Measurements from ENCODE around the gene UMODL1. TPM values are rescaled to one million over a fixed set of nuclear protein-coding genes. Genes with fewer than 3 reads are reported as not detected.

Gene UMODL1
- total RNA-seq, 1 donor from 2014 or later: not detected

GRCh38 chr21:42083361-42083690 lies 12.2 kb downstream of the UMODL1 start:
- no peak overlapping the region for H3K4me3 ChIP-seq (ENCODE audit: low read length in 3 of 3)
- H3K27ac ChIP-seq (ENCODE audit: low read depth, low read length): no peak overlapping the region
- H3K27me3 ChIP-seq (ENCODE audit: control insufficient read depth in 3 of 3, insufficient read depth in 3 of 3, low read length in 3 of 3): peaks cover 0 to 10% (median 9%) of the 10 kb centered on the region in 3 donors
- no peaks in the 10 kb centered on the region for H3K9me3 ChIP-seq (ENCODE audit: control insufficient read depth in 3 of 3, low read length in 3 of 3)
- no peak overlapping the region for H3K9ac ChIP-seq (ENCODE audit: low read depth in 1 of 3, low read length in 3 of 3)
- H3K36me3 ChIP-seq (ENCODE audit: control insufficient read depth in 3 of 3, insufficient read depth in 3 of 3, low read length in 3 of 3): no peaks in the 10 kb centered on the region
- peaks cover 4 to 14% (median 6%) of the 10 kb centered on the region in 3 donors for H3K4me1 ChIP-seq (ENCODE audit: control insufficient read depth in 3 of 3, insufficient read depth in 3 of 3, low read length in 3 of 3)

DNA sequence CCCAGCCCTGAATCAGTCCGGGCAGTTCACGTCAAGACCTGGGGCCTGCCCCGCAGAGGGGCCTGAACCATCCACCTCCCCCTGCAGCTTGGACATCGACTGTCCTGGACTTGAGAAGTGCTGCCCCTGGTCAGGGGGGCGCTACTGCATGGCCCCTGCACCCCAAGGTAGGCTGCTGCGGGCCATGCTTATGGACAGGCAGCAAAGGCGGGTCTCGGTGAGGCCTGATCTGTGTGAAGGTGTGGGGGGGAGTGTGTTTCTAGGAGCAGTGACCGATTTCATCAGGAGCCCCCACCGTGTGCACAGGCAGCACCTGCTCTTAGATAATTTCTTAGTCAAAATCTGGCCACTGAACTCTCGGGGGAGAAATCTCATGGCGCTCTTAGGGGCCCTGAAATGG lies 13.0 kb downstream of the UMODL1 start:
- Histone ChIP-seq H3K27ac (ENCODE audit: low read depth, low read length) (no peak overlapping the region), H3K4me3 (ENCODE audit: low read length in 3 of 3) (no peak overlapping the region), H3K36me3 (ENCODE audit: control insufficient read depth in 3 of 3, insufficient read depth in 3 of 3, low read length in 3 of 3) (no peaks in the 10 kb centered on the region), H3K9me3 (ENCODE audit: control insufficient read depth in 3 of 3, low read length in 3 of 3) (no peaks in the 10 kb centered on the region), H3K9ac (ENCODE audit: low read depth in 1 of 3, low read length in 3 of 3) (no peak overlapping the region), H3K4me1 (ENCODE audit: control insufficient read depth in 3 of 3, insufficient read depth in 3 of 3, low read length in 3 of 3) (peaks cover 4 to 14% (median 6%) of the 10 kb centered on the region in 3 donors), H3K27me3 (ENCODE audit: control insufficient read depth in 3 of 3, insufficient read depth in 3 of 3, low read length in 3 of 3) (peaks cover 0 to 10% (median 9%) of the 10 kb centered on the region in 3 donors)

GRCh38 chr21:42085246-42086077 lies 14.3 kb downstream of the UMODL1 start:
- Histone ChIP-seq H3K9ac (ENCODE audit: low read depth in 1 of 3, low read length in 3 of 3) (no peak overlapping the region), H3K36me3 (ENCODE audit: control insufficient read depth in 3 of 3, insufficient read depth in 3 of 3, low read length in 3 of 3) (no peaks in the 10 kb centered on the region), H3K4me1 (ENCODE audit: control insufficient read depth in 3 of 3, insufficient read depth in 3 of 3, low read length in 3 of 3) (peaks cover 2 to 8% (median 6%) of the 10 kb centered on the region in 3 donors), H3K27me3 (ENCODE audit: control insufficient read depth in 3 of 3, insufficient read depth in 3 of 3, low read length in 3 of 3) (peaks cover 0 to 15% (median 6%) of the 10 kb centered on the region in 3 donors), H3K27ac (ENCODE audit: low read depth, low read length) (no peak overlapping the region), H3K9me3 (ENCODE audit: control insufficient read depth in 3 of 3, low read length in 3 of 3) (no peaks in the 10 kb centered on the region), H3K4me3 (ENCODE audit: low read length in 3 of 3) (no peak overlapping the region)

GRCh38 chr21:42086969-42087368 lies 15.9 kb downstream of the UMODL1 start:
- no peak overlapping the region for H3K9ac ChIP-seq (ENCODE audit: low read depth in 1 of 3, low read length in 3 of 3)
- peaks cover 0 to 2% (median 0%) of the 10 kb centered on the region in 3 donors for H3K4me1 ChIP-seq (ENCODE audit: control insufficient read depth in 3 of 3, insufficient read depth in 3 of 3, low read length in 3 of 3)
- H3K4me3 ChIP-seq (ENCODE audit: low read length in 3 of 3): no peak overlapping the region
- H3K27me3 ChIP-seq (ENCODE audit: control insufficient read depth in 3 of 3, insufficient read depth in 3 of 3, low read length in 3 of 3): peaks cover 3 to 23% (median 10%) of the 10 kb centered on the region in 3 donors
- no peaks in the 10 kb centered on the region for H3K9me3 ChIP-seq (ENCODE audit: control insufficient read depth in 3 of 3, low read length in 3 of 3)
- H3K27ac ChIP-seq (ENCODE audit: low read depth, low read length): no peak overlapping the region
- H3K36me3 ChIP-seq (ENCODE audit: control insufficient read depth in 3 of 3, insufficient read depth in 3 of 3, low read length in 3 of 3): no peaks in the 10 kb centered on the region

DNA sequence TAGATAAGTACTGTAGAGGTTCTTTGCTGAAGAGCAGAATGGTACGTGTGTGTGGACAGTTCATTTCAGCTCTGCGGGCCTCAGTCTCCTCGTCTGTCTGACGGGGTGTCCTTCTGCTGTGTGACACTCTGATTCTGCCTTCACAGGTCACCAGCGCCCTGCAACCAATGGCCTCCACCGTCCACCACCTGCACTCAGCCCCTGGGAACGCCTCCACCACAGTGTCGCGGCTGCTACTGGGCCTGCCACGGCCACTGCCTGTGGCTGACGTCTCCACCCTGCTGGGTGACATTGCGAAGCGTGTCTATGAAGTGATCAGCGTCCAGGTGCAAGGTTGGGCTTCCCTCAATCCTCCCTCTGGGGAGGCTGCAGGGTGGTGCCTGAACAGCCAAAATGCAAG lies 17.0 kb downstream of the UMODL1 start:
- no peak overlapping the region for H3K27ac ChIP-seq (ENCODE audit: low read depth, low read length)
- no peak overlapping the region for H3K9ac ChIP-seq (ENCODE audit: low read depth in 1 of 3, low read length in 3 of 3)
- peaks cover 0 to 2% (median 0%) of the 10 kb centered on the region in 3 donors for H3K4me1 ChIP-seq (ENCODE audit: control insufficient read depth in 3 of 3, insufficient read depth in 3 of 3, low read length in 3 of 3)
- H3K36me3 ChIP-seq (ENCODE audit: control insufficient read depth in 3 of 3, insufficient read depth in 3 of 3, low read length in 3 of 3): no peaks in the 10 kb centered on the region
- H3K27me3 ChIP-seq (ENCODE audit: control insufficient read depth in 3 of 3, insufficient read depth in 3 of 3, low read length in 3 of 3): peaks cover 5 to 17% (median 10%) of the 10 kb centered on the region in 3 donors
- no peaks in the 10 kb centered on the region for H3K9me3 ChIP-seq (ENCODE audit: control insufficient read depth in 3 of 3, low read length in 3 of 3)
- H3K4me3 ChIP-seq (ENCODE audit: low read length in 3 of 3): no peak overlapping the region

GRCh38 chr21:42088658-42089057 lies 17.5 kb downstream of the UMODL1 start:
- Histone ChIP-seq H3K27me3 (ENCODE audit: control insufficient read depth in 3 of 3, insufficient read depth in 3 of 3, low read length in 3 of 3) (peaks cover 5 to 15% (median 11%) of the 10 kb centered on the region in 3 donors), H3K9ac (ENCODE audit: low read depth in 1 of 3, low read length in 3 of 3) (no peak overlapping the region), H3K9me3 (ENCODE audit: control insufficient read depth in 3 of 3, low read length in 3 of 3) (no peaks in the 10 kb centered on the region), H3K4me1 (ENCODE audit: control insufficient read depth in 3 of 3, insufficient read depth in 3 of 3, low read length in 3 of 3) (peaks cover 2 to 4% (median 4%) of the 10 kb centered on the region in 3 donors), H3K4me3 (ENCODE audit: low read length in 3 of 3) (no peak overlapping the region), H3K36me3 (ENCODE audit: control insufficient read depth in 3 of 3, insufficient read depth in 3 of 3, low read length in 3 of 3) (no peaks in the 10 kb centered on the region), H3K27ac (ENCODE audit: low read depth, low read length) (no peak overlapping the region)

GRCh38 chr21:42089093-42089631 lies 18.0 kb downstream of the UMODL1 start:
- Histone ChIP-seq H3K4me1 (ENCODE audit: control insufficient read depth in 3 of 3, insufficient read depth in 3 of 3, low read length in 3 of 3) (peaks cover 7 to 9% (median 8%) of the 10 kb centered on the region in 3 donors), H3K27ac (ENCODE audit: low read depth, low read length) (no peak overlapping the region), H3K36me3 (ENCODE audit: control insufficient read depth in 3 of 3, insufficient read depth in 3 of 3, low read length in 3 of 3) (no peaks in the 10 kb centered on the region), H3K4me3 (ENCODE audit: low read length in 3 of 3) (no peak overlapping the region), H3K9ac (ENCODE audit: low read depth in 1 of 3, low read length in 3 of 3) (no peak overlapping the region), H3K9me3 (ENCODE audit: control insufficient read depth in 3 of 3, low read length in 3 of 3) (no peaks in the 10 kb centered on the region), H3K27me3 (ENCODE audit: control insufficient read depth in 3 of 3, insufficient read depth in 3 of 3, low read length in 3 of 3) (peaks cover 5 to 15% (median 11%) of the 10 kb centered on the region in 3 donors)

GRCh38 chr21:42089665-42090310 lies 18.7 kb downstream of the UMODL1 start:
- Histone ChIP-seq H3K36me3 (ENCODE audit: control insufficient read depth in 3 of 3, insufficient read depth in 3 of 3, low read length in 3 of 3) (no peaks in the 10 kb centered on the region), H3K27me3 (ENCODE audit: control insufficient read depth in 3 of 3, insufficient read depth in 3 of 3, low read length in 3 of 3) (peaks cover 5 to 15% (median 11%) of the 10 kb centered on the region in 3 donors), H3K9me3 (ENCODE audit: control insufficient read depth in 3 of 3, low read length in 3 of 3) (no peaks in the 10 kb centered on the region), H3K9ac (ENCODE audit: low read depth in 1 of 3, low read length in 3 of 3) (no peak overlapping the region), H3K27ac (ENCODE audit: low read depth, low read length) (no peak overlapping the region), H3K4me1 (ENCODE audit: control insufficient read depth in 3 of 3, insufficient read depth in 3 of 3, low read length in 3 of 3) (peaks cover 9 to 12% (median 9%) of the 10 kb centered on the region in 3 donors), H3K4me3 (ENCODE audit: low read length in 3 of 3) (no peak overlapping the region)

- Histone ChIP-seq H3K27ac (ENCODE audit: low read depth, low read length) (no peak overlapping the region), H3K36me3 (ENCODE audit: control insufficient read depth in 3 of 3, insufficient read depth in 3 of 3, low read length in 3 of 3) (no peaks in the 10 kb centered on the region), H3K9me3 (ENCODE audit: control insufficient read depth in 3 of 3, low read length in 3 of 3) (no peaks in the 10 kb centered on the region), H3K9ac (ENCODE audit: low read depth in 1 of 3, low read length in 3 of 3) (no peak overlapping the region), H3K27me3 (ENCODE audit: control insufficient read depth in 3 of 3, insufficient read depth in 3 of 3, low read length in 3 of 3) (peaks cover 5 to 17% (median 11%) of the 10 kb centered on the region in 3 donors), H3K4me1 (ENCODE audit: control insufficient read depth in 3 of 3, insufficient read depth in 3 of 3, low read length in 3 of 3) (peaks cover 9 to 12% (median 9%) of the 10 kb centered on the region in 3 donors), H3K4me3 (ENCODE audit: low read length in 3 of 3) (no peak overlapping the region)
Measured at GRCh38 chr21:42091899-42092508, 20.9 kb downstream of the UMODL1 start.

Measured in skeletal muscle tissue (tissue), 4 donors.